Neural progenitor cell (in vitro differentiated cells): ENCODE results near the gene RBCK1.

Experiments
- EZH2 ChIP-seq: fragments of 200-600 bp; sonication (generic); IDR thresholded peaks from 2 replicates; pipeline ENCODE4 v1.6.1; 2017; ENCODE audit warnings: antibody characterized with exemption, mild to moderate bottlenecking, moderate library complexity
- TF ChIP-seq, protein P1 (sequence below): fragments of 200-600 bp; sonication (generic); IDR thresholded peaks from 2 replicates; pipeline ENCODE4 v1.5.1; 2017; ENCODE audit warnings: antibody characterized with exemption, mild to moderate bottlenecking

DNA sequence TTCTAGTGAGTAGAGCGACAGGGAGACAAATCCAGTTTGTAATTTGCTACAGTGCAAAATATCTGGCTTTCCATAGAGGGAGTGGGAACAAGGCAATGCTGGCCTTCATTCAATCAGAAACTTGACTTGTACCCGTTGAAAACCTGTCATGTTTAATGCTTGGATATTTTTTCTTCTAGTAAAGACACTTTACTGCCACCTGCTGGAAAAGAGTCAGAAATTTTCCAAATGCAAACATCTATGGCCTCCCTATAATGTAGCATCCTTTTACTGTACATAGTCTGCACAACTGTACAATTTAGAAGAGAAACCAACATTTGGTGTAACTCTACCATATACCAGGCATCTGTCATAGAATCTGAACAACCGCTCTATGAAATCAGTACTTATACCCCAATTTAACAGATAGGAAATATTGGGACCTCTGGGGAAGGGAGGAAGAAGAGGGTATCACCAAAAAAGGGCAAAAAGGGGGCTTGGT is 70.9 kb downstream of the RBCK1 start:
- TF ChIP-seq, protein P1, sequence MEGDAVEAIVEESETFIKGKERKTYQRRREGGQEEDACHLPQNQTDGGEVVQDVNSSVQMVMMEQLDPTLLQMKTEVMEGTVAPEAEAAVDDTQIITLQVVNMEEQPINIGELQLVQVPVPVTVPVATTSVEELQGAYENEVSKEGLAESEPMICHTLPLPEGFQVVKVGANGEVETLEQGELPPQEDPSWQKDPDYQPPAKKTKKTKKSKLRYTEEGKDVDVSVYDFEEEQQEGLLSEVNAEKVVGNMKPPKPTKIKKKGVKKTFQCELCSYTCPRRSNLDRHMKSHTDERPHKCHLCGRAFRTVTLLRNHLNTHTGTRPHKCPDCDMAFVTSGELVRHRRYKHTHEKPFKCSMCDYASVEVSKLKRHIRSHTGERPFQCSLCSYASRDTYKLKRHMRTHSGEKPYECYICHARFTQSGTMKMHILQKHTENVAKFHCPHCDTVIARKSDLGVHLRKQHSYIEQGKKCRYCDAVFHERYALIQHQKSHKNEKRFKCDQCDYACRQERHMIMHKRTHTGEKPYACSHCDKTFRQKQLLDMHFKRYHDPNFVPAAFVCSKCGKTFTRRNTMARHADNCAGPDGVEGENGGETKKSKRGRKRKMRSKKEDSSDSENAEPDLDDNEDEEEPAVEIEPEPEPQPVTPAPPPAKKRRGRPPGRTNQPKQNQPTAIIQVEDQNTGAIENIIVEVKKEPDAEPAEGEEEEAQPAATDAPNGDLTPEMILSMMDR: peak; percentile 68
- no peak for TF ChIP-seq EZH2
